ENCODE data around the gene TMEM126A. TPM values are rescaled to one million over a fixed set of nuclear protein-coding genes. Genes with fewer than 3 reads are reported as not detected.
A peak's percentile ranks its signal among the peaks of the same experiment; 100 is the strongest.

Gene TMEM126A
- total RNA-seq, 4 donors from 2014 or later: 9.8 to 33.6 (median 28.5) TPM

DNA sequence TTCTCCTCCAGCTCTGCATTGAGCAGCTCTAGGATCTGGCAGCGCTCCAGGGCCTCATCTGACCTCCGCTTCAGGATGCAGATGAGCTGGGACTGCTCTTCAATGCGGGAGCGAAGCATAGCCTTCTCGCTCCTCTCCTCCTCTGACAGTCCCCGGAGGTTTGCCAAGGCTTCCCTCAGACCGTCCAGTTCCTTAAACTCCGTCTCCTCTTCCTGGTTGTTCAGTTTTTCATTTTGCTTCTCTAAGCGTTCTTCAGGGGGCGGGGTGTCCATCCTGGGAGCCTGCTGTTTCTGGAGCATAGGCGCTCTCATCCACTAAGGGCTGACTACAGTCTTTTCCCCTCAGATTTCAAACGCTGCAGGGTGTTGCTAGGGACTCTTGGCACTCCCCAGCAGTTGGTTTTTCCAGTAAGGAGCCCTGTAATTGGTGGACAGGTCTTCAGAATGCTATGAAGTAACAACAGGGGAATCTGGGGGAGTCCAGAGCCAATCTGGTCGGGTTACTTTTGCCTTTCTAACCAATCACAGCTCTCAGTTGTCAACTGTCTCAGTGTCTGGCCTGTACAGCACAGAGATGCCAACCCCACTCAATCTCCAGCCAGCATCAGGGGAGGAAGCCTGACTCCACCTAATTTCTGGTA, 38.2 kb downstream of the TMEM126A start, which contains the start of gene CCDC89:
TSS of gene CCDC89 (minus strand) at position 376 of the 640 bp plus-strand sequence. CDS start at position 311, 65 bp downstream.
- Histone ChIP-seq H3K4me3 (peak within 1 kb of the TSS; percentile 21 to 47 (median 32)), H3K27ac (peak within 1 kb of the TSS; percentile 10 to 75 (median 64)), H3K9me3 (no peaks in the 10 kb centered on the region), H3K27me3 (no peaks in the 10 kb centered on the region), H3K36me3 (no peaks in the 10 kb centered on the region), H3K4me1 (peaks cover 0 to 29% (median 0%) of the 10 kb centered on the region in 4 donors)
- WGBS, 2 donors: 46 to 56% methylated on average over 13 of the region's 13 CpGs
- TF ChIP-seq CTCF (IDR thresholded peaks at IDR 0.05) (peak in 1 of 5 experiments; percentile 19), POLR2A (IDR thresholded peaks at IDR 0.05) (peak in 1 of 2 donors; percentile 16), EP300 (IDR thresholded peaks at IDR 0.05) (peak in 1 of 2 donors; percentile 41)
- peak; percentile 46 to 70 for DNase-seq (ENCODE audit: low spot score in 2 of 2)

DNA sequence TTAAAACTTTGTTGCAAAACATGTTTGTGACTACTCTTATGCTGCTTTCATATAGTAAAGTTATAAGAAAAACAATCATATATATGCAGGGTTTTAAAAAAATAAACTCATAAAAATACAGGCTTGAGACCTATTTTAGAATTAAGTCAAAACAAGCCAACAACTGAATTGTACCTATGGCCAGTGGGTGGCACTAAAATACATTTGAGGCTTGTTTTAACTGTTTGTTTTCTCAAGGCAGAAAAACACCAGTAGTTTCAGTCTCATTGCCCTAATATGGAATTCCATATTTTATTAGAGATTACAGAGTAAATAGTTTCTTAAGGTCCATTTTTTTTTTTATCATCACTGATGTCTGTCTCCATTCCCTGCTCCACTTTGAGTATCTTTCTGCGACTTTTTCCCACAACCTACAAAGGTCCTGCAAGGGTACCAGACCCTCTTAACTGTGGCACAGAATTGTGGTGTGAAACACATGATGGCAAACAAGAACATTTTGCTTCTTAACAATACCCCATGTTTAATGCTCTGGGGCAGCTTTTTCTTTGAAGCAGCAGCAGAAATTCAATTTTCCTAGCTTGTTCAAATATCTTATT, 46.7 kb downstream of the TMEM126A start:
- TF ChIP-seq EP300 (IDR thresholded peaks at IDR 0.05): no peak
- TF ChIP-seq POLR2A (IDR thresholded peaks at IDR 0.05): no peak
- TF ChIP-seq CTCF (IDR thresholded peaks at IDR 0.05): peak in 4 of 5 experiments; percentile 18 to 28 (median 22)
- H3K4me3 ChIP-seq: no peak overlapping the region
- no peaks in the 10 kb centered on the region for H3K27me3 ChIP-seq
- 87 to 96% methylated on average over 1 of the region's 1 CpG for WGBS, 2 donors
- H3K27ac ChIP-seq: no peak overlapping the region
- peaks cover 0 to 12% (median 0%) of the 10 kb centered on the region in 3 donors for H3K36me3 ChIP-seq
- DNase-seq (ENCODE audit: low spot score in 2 of 2): no peak
- no peaks in the 10 kb centered on the region for H3K9me3 ChIP-seq
- no peaks in the 10 kb centered on the region for H3K4me1 ChIP-seq

DNA sequence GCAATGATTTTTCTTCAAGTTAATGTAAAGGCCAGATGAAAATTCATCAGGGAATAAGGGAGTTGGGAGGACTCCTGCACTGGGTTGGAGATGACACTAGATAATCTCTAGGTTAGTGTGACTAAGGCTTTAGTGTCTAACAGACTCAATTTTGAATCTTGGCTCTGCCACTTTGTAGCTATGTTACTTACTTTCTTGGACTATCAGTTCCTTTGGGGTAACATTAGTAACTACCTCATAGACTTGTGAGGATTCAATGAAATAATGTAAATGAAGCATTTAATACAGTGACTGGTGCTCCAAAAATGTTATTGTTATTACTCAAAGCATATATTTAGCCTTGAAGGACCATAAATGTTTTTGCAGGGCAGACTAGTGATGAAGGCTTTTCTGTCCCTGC, 47.8 kb downstream of the TMEM126A start:
- no peak for DNase-seq (ENCODE audit: low spot score in 2 of 2)
- TF ChIP-seq CTCF (IDR thresholded peaks at IDR 0.05) (no peak), POLR2A (IDR thresholded peaks at IDR 0.05) (no peak), EP300 (IDR thresholded peaks at IDR 0.05) (no peak)
- Histone ChIP-seq H3K4me3 (no peak overlapping the region), H3K36me3 (peaks cover 0 to 12% (median 0%) of the 10 kb centered on the region in 3 donors), H3K4me1 (no peaks in the 10 kb centered on the region), H3K27me3 (no peaks in the 10 kb centered on the region), H3K9me3 (no peaks in the 10 kb centered on the region), H3K27ac (no peak overlapping the region)

DNA sequence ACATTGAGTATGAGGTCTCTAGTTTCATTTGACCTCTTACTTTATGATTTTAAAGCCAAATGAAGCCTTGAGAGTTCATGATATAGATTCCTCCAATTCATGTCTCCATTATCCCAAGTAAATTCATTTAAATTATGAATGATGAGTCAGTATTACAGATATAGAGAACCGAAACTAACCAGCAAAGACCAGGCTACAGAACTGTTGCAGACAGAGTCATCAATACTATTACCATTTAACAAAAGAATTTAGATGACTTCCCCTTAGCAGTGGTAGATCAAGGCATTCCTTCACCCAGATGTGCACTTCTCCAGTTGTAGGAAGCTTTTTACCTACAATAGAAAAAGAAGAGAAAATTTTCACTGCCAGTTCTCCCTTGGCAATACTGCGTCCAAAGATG, 50.0 kb downstream of the TMEM126A start:
- 92 to 93% methylated on average over 2 of the region's 2 CpGs for WGBS, 2 donors
- H3K4me3 ChIP-seq: no peak overlapping the region
- peaks cover 0 to 17% (median 0%) of the 10 kb centered on the region in 3 donors for H3K36me3 ChIP-seq
- TF ChIP-seq EP300 (IDR thresholded peaks at IDR 0.05) (no peak), CTCF (IDR thresholded peaks at IDR 0.05) (no peak), POLR2A (IDR thresholded peaks at IDR 0.05) (no peak)
- H3K9me3 ChIP-seq: no peaks in the 10 kb centered on the region
- DNase-seq (ENCODE audit: low spot score in 2 of 2): no peak
- H3K27ac ChIP-seq: no peak overlapping the region
- no peaks in the 10 kb centered on the region for H3K27me3 ChIP-seq
- H3K4me1 ChIP-seq: no peaks in the 10 kb centered on the region

- TF ChIP-seq CTCF (IDR thresholded peaks at IDR 0.05) (no peak), POLR2A (IDR thresholded peaks at IDR 0.05) (no peak), EP300 (IDR thresholded peaks at IDR 0.05) (no peak)
- WGBS, 2 donors: 78 to 91% methylated on average over 1 of the region's 1 CpG
- no peaks in the 10 kb centered on the region for H3K4me1 ChIP-seq
These were observed 50.4 kb downstream of the TMEM126A start for GRCh38 chr11:85698195-85698594.

More at GRCh38 chr11:85698195-85698594, 50.4 kb downstream of the TMEM126A start:
- Histone ChIP-seq H3K27me3 (no peaks in the 10 kb centered on the region), H3K4me3 (no peak overlapping the region), H3K36me3 (peaks cover 0 to 15% (median 0%) of the 10 kb centered on the region in 3 donors), H3K27ac (no peak overlapping the region), H3K9me3 (no peaks in the 10 kb centered on the region)
- no peak for DNase-seq (ENCODE audit: low spot score in 2 of 2)
